WTC11 (cell line): Measurements from ENCODE around the gene CLEC16A. TPM values are rescaled to one million over a fixed set of nuclear protein-coding genes. Genes with fewer than 3 reads are reported as not detected.
"Not testable (repeated sequence)": the region's sequence is repeated elsewhere in the genome, so short reads cannot be mapped to it uniquely, and the experiment has no call there.

Experiments
- ATAC-seq: fragments of 200-7000 bp; cut with Tn5 transposase; 2 replicates; pipeline ENCODE4 v1.10.0; 2021; ENCODE audit warnings: mild to moderate bottlenecking, moderate library complexity
- CTCF ChIA-PET: fragments of 300-600 bp; sonication (Branson Sonifier 250); formaldehyde crosslinking; loops from one replicate; lab custom pipeline; 2021; ENCODE audit warnings: antibody characterized with exemption; lab: Charles Lee
- POLR2A ChIA-PET: fragments of 350-600 bp; sonication (Branson Sonifier 250); formaldehyde crosslinking; loops from one replicate; lab custom pipeline; 2021; ENCODE audit warnings: antibody characterized with exemption; lab: Charles Lee
- DNase-seq: peaks from one replicate; pipeline ENCODE4 v3.0.0; 2021; ENCODE audit warnings: low spot score
- H3K27ac Mint-ChIP-seq: 2 replicates; pipeline ENCODE4 v1.8.0; 2021; ENCODE audit warnings: mixed read lengths
- H3K27me3 Mint-ChIP-seq: 2 replicates; pipeline ENCODE4 v1.8.0; 2021; ENCODE audit warnings: low read depth, mild to moderate bottlenecking, moderate library complexity, mixed read lengths
- H3K36me3 Mint-ChIP-seq: 2 replicates; pipeline ENCODE4 v1.8.0; 2021; ENCODE audit warnings: mixed read lengths
- H3K4me1 Mint-ChIP-seq: 2 replicates; pipeline ENCODE4 v1.8.0; 2022; ENCODE audit warnings: mixed read lengths
- H3K4me3 Mint-ChIP-seq: 2 replicates; pipeline ENCODE4 v1.8.0; 2021; ENCODE audit warnings: mild to moderate bottlenecking, moderate library complexity, mixed read lengths
- H3K9me3 Mint-ChIP-seq: 2 replicates; pipeline ENCODE4 v1.8.0; 2021; ENCODE audit warnings: mixed read lengths
- GTF2I ChIP-seq: fragments of 250-450 bp; sonication (Bioruptor Pico); conservative IDR thresholded peaks from 2 replicates; pipeline ENCODE4 v1.4.0; 2021; ENCODE audit warnings: mild to moderate bottlenecking
- IRF2 ChIP-seq: sonication (generic); formaldehyde crosslinking; IDR thresholded peaks from 2 replicates; pipeline ENCODE4 v1.8.0; 2022; ENCODE audit warnings: low read depth, missing genetic modification reagents, borderline replicate concordance
- NR3C1 ChIP-seq: sonication (generic); formaldehyde crosslinking; conservative IDR thresholded peaks from 2 replicates; pipeline ENCODE4 v1.8.1; 2023; ENCODE audit warnings: low read depth, mild to moderate bottlenecking, missing genetic modification reagents
- RELA ChIP-seq: sonication (generic); formaldehyde crosslinking; IDR thresholded peaks from 2 replicates; pipeline ENCODE4 v1.8.1; 2022; ENCODE audit warnings: missing genetic modification reagents, mild to moderate bottlenecking, borderline replicate concordance
- ZNF396 ChIP-seq: fragments of 250-450 bp; sonication (Bioruptor Pico); IDR thresholded peaks from 2 replicates; pipeline ENCODE4 v1.8.0; 2021; ENCODE audit warnings: mild to moderate bottlenecking, moderate library complexity, borderline replicate concordance
- ZNF671 ChIP-seq: fragments of 250-450 bp; sonication (Bioruptor Pico); IDR thresholded peaks from 2 replicates; pipeline ENCODE4 v1.8.0; 2021; ENCODE audit warnings: mild to moderate bottlenecking
- total RNA-seq: library from RNA; stranded (reverse); gene quantifications from 3 replicates; pipeline ENCODE4 v1.2.3, GENCODE V29; 2021
- TF ChIP-seq, protein P1 (sequence below): fragments of 200-600 bp; IDR thresholded peaks from 2 replicates; pipeline ENCODE4 v1.8.0; 2022; ENCODE audit warnings: antibody characterized with exemption
- TF ChIP-seq, protein P2 (sequence below): sonication (generic); formaldehyde crosslinking; IDR thresholded peaks from 2 replicates; pipeline ENCODE4 v1.8.1; 2022; ENCODE audit warnings: low read depth, missing genetic modification reagents, borderline replicate concordance
- TF ChIP-seq, protein P3 (sequence below): sonication (generic); formaldehyde crosslinking; IDR thresholded peaks from 2 replicates; pipeline ENCODE4 v1.8.0; 2022; ENCODE audit warnings: missing genetic modification reagents
- TF ChIP-seq, protein P4 (sequence below): fragments of 250-450 bp; sonication (Bioruptor Pico); IDR thresholded peaks from 2 replicates; pipeline ENCODE4 v1.9.0; 2021; ENCODE audit warnings: mild to moderate bottlenecking

Gene CLEC16A
- total RNA-seq, 1 experiment from 2014 or later: 14.4 TPM

DNA sequence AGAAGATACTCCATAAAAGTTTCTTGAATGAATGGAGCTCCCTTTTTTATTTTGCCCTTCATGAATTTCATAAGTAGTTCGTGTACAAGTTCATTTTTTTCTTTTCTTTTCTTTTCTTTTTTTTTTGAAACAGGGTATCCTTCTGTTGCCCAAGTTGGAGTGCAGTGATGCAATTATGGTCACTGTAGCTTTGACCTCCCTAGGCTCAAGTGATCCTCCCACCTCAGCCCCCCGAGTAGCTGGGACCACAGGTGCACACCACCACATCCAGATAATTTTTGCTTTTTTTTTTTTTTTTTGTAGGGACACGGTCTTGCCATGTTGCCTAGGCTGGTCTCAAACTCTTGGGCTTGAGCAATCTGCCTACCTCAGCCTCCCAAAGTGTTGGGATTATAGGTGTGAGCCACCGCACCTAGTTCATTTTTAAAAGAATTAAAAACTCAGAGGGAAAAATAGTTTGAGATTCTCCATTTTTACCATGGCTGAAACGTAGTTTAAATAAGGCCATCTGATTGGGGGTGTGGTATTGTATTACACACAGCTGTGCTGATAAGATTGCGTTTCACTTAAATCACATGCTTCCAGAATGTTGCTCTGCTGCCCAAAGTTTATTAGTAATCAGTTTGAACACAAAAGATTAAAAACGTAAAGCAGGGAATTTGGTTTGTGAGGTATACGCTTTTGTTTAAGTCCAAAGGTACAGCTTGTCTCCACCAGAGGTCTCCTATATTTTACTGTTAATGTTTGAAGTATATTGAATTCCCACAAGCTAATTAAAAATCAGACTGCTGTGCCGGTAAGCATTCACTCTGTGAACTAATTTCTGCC lies 157.5 kb downstream of the CLEC16A start (continued):
- TF ChIP-seq, protein P1, sequence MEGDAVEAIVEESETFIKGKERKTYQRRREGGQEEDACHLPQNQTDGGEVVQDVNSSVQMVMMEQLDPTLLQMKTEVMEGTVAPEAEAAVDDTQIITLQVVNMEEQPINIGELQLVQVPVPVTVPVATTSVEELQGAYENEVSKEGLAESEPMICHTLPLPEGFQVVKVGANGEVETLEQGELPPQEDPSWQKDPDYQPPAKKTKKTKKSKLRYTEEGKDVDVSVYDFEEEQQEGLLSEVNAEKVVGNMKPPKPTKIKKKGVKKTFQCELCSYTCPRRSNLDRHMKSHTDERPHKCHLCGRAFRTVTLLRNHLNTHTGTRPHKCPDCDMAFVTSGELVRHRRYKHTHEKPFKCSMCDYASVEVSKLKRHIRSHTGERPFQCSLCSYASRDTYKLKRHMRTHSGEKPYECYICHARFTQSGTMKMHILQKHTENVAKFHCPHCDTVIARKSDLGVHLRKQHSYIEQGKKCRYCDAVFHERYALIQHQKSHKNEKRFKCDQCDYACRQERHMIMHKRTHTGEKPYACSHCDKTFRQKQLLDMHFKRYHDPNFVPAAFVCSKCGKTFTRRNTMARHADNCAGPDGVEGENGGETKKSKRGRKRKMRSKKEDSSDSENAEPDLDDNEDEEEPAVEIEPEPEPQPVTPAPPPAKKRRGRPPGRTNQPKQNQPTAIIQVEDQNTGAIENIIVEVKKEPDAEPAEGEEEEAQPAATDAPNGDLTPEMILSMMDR: no peak
- no peak for TF ChIP-seq RELA (CRISPR knock-in tag)

DNA sequence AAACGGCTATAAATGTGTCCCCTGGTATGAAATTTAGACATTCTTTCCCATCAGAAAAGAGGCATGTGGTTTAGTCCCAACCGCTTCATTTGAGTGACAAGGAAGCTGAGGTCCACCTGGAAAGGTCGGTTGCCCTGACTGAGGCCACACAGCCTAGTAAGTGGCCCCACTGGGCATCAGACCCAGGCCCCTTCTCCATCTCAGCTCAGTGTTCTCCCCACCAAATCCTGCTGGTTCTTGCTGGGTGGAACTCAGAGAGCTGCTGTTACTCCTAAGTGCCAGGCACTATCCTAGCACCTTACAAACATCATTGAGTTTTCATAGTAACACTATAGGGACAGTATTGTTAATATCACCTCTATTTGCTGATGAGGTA lies 158.1 kb downstream of the CLEC16A start:
- Mint-ChIP-seq H3K9me3 (no peaks in the 10 kb centered on the region), H3K27ac (no peak overlapping the region), H3K4me1 (peaks cover 13% of the 10 kb centered on the region), H3K27me3 (no peaks in the 10 kb centered on the region), H3K4me3 (no peak overlapping the region), H3K36me3 (no peaks in the 10 kb centered on the region)
- POLR2A ChIA-PET: no interaction called here
- CTCF ChIA-PET: interaction anchor here (0.8 to 1.5 kb wide), 3 partner anchors 116 to 269 kb away, joined by 3 to 5 read pairs (median 3); no protein-coding TSS in a partner anchor
- DNase-seq (no peak), ATAC-seq (no peak)
- TF ChIP-seq NR3C1 (CRISPR knock-in tag): no peak
- no peak for TF ChIP-seq IRF2 (CRISPR knock-in tag)
- TF ChIP-seq ZNF671 (CRISPR knock-in tag): no peak
- TF ChIP-seq, protein P2, sequence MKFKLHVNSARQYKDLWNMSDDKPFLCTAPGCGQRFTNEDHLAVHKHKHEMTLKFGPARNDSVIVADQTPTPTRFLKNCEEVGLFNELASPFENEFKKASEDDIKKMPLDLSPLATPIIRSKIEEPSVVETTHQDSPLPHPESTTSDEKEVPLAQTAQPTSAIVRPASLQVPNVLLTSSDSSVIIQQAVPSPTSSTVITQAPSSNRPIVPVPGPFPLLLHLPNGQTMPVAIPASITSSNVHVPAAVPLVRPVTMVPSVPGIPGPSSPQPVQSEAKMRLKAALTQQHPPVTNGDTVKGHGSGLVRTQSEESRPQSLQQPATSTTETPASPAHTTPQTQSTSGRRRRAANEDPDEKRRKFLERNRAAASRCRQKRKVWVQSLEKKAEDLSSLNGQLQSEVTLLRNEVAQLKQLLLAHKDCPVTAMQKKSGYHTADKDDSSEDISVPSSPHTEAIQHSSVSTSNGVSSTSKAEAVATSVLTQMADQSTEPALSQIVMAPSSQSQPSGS (CRISPR knock-in tag): no peak
- TF ChIP-seq, protein P3, sequence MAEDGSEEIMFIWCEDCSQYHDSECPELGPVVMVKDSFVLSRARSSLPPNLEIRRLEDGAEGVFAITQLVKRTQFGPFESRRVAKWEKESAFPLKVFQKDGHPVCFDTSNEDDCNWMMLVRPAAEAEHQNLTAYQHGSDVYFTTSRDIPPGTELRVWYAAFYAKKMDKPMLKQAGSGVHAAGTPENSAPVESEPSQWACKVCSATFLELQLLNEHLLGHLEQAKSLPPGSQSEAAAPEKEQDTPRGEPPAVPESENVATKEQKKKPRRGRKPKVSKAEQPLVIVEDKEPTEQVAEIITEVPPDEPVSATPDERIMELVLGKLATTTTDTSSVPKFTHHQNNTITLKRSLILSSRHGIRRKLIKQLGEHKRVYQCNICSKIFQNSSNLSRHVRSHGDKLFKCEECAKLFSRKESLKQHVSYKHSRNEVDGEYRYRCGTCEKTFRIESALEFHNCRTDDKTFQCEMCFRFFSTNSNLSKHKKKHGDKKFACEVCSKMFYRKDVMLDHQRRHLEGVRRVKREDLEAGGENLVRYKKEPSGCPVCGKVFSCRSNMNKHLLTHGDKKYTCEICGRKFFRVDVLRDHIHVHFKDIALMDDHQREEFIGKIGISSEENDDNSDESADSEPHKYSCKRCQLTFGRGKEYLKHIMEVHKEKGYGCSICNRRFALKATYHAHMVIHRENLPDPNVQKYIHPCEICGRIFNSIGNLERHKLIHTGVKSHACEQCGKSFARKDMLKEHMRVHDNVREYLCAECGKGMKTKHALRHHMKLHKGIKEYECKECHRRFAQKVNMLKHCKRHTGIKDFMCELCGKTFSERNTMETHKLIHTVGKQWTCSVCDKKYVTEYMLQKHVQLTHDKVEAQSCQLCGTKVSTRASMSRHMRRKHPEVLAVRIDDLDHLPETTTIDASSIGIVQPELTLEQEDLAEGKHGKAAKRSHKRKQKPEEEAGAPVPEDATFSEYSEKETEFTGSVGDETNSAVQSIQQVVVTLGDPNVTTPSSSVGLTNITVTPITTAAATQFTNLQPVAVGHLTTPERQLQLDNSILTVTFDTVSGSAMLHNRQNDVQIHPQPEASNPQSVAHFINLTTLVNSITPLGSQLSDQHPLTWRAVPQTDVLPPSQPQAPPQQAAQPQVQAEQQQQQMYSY: no peak
- TF ChIP-seq GTF2I: no peak
- no peak for TF ChIP-seq ZNF396 (CRISPR knock-in tag)
- TF ChIP-seq, protein P4, sequence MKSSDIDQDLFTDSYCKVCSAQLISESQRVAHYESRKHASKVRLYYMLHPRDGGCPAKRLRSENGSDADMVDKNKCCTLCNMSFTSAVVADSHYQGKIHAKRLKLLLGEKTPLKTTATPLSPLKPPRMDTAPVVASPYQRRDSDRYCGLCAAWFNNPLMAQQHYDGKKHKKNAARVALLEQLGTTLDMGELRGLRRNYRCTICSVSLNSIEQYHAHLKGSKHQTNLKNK (CRISPR knock-in tag): no peak

DNA sequence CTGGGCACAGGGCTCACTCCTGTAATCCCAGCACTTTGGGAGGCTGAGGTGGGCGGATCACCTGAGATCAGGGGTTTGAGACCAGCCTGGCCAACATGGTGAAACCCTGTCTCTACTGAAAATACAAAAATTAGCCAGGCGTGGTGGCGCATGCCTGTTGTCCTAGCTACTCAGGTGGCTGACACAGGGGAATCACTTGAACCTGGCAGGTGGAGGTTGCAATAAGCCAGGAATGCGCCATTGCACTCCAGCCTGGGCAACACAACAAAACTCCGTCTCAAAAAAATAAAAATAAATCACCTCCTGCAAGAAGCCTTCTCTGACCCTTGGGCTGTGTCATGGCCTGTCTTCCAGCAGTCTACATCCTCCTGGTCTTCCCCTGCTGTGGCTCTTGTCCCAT lies 158.9 kb downstream of the CLEC16A start:
- CTCF ChIA-PET: interaction anchor here (1.2 kb wide), 1 partner anchor 115 kb away, joined by 3 read pairs; no protein-coding TSS in a partner anchor
- H3K4me3 Mint-ChIP-seq, DNase-seq, H3K27ac Mint-ChIP-seq, H3K9me3 Mint-ChIP-seq, H3K27me3 Mint-ChIP-seq, H3K36me3 Mint-ChIP-seq, POLR2A ChIA-PET, ATAC-seq: not testable (repeated sequence)
- peaks cover 13% of the 10 kb centered on the region for H3K4me1 Mint-ChIP-seq
